Astrocyte of the cerebellum (primary cell): ENCODE results near the gene ABL1.

Source experiments
- DNase-seq: peaks from one replicate; pipeline ENCODE4 v3.0.0-alpha.2; 2011; ENCODE audit warnings: low read depth
- H3K4me3 ChIP-seq: 2 replicates; pipeline ENCODE4 v1.5.1; 2011; ENCODE audit warnings: mild to moderate bottlenecking, low read depth, low read length, moderate library complexity
- in situ Hi-C: cut with HindIII; loops from 2 replicates; pipeline ENCODE4 v1.10.0; 2017; ENCODE audit warnings: low sequenced_read_pairs
- TF ChIP-seq, protein P1 (sequence below): IDR thresholded peaks from 2 replicates; pipeline ENCODE4 v1.5.1; 2012; ENCODE audit warnings: low read length, low read depth, moderate library complexity, mild to moderate bottlenecking; ENCODE audit errors: missing control alignments

Gene ABL1

DNA sequence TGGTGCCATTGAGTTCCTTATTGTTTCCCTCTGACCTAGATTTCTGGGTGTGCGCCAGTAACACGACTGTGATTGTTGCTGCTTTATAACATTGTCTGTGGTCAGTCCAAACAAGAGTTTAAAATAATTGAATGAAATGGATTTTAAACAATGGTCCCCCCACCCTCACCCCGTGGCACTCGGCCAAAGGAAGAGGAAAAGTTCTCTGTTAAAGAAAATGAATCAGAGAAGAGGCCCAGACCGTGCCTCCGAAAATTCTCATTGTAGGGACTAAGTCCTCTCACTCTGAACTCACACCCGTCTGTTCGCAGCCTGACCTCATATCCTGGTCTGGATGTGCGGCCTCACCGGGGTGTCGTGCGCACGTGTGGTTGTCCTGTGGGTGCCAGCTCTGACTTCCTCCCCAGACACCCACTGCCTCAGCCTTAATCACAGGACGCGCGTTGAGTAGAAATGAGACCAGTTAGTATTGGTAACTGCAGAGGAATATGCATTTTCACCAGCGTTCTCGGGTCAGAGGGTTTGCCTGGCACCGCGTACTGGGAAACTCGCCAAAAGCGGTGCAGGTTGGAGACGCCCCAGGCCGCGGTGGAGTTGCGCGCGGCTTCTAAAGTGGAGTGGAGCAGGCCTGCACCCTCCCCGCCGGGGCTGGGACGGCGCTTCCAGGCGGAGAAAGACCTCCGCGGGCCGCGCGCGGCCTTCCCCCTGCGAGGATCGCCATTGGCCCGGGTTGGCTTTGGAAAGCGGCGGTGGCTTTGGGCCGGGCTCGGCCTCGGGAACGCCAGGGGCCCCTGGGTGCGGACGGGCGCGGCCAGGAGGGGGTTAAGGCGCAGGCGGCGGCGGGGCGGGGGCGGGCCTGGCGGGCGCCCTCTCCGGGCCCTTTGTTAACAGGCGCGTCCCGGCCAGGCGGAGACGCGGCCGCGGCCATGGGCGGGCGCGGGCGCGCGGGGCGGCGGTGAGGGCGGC lies at the start of gene ABL1:
Gene ABL1 (plus strand): TSS at position 884 of the 966 bp plus-strand sequence. CDS start 193 bp downstream, outside the sequence.
- peak; percentile 65 for DNase-seq
- H3K4me3 ChIP-seq = peak within 1 kb of the TSS; percentile 83
- TF ChIP-seq, protein P1, sequence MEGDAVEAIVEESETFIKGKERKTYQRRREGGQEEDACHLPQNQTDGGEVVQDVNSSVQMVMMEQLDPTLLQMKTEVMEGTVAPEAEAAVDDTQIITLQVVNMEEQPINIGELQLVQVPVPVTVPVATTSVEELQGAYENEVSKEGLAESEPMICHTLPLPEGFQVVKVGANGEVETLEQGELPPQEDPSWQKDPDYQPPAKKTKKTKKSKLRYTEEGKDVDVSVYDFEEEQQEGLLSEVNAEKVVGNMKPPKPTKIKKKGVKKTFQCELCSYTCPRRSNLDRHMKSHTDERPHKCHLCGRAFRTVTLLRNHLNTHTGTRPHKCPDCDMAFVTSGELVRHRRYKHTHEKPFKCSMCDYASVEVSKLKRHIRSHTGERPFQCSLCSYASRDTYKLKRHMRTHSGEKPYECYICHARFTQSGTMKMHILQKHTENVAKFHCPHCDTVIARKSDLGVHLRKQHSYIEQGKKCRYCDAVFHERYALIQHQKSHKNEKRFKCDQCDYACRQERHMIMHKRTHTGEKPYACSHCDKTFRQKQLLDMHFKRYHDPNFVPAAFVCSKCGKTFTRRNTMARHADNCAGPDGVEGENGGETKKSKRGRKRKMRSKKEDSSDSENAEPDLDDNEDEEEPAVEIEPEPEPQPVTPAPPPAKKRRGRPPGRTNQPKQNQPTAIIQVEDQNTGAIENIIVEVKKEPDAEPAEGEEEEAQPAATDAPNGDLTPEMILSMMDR = no peak
- in situ Hi-C loops = no loop called here

DNA sequence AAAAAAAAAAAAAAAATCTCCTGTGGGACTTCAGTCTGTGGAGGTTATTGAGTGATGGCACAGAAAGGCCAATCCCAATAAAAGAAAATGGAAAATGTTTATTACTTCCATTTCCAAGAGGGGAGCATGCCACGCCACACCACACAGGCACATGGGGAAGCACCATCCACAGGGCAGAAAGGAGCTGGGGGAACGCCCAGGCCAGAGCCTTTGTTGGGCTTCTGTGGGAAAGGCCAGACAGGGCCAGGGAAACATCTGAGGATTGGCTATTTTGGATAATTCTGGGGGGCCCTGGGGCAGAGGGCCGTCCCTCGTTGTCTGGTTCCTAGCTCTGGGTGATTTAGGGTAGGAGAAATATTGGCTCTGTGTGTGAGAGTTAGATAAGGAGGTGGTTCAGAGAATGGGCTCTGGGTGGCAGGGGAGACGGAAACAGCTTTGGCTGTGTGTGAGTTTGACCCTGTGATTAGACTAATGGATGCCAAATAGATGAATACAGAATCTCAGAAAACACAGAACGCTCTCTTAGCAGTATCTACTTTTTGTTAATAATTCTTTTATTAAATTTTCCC lies 49.0 kb upstream of the ABL1 start:
- DNase-seq = no peak
- in situ Hi-C loops = no loop called here
- H3K4me3 ChIP-seq = no peak overlapping the region
- TF ChIP-seq, protein P1 = no peak

DNA sequence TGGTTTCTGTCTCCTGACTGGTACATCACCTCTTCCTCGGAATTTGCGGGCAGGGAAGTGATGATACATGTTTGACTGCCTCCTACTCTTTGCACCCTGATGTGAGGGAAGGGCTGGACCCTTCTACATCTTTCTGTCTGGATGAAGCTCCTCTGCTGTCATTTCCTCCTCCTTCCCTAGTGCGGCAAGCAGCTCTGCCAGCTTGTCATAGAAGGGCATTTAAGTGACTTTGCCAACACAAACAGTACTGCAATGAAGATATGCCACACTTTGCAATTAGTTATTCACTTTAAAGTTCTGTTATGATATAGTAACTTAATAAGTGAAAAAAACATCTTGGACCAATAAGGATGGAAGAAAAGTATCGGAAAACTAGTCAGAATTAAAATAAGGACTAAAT lies 48.5 kb upstream of the ABL1 start:
- TF ChIP-seq, protein P1 = no peak
- in situ Hi-C loops = no loop called here
- H3K4me3 ChIP-seq = no peak overlapping the region
- no peak for DNase-seq

DNA sequence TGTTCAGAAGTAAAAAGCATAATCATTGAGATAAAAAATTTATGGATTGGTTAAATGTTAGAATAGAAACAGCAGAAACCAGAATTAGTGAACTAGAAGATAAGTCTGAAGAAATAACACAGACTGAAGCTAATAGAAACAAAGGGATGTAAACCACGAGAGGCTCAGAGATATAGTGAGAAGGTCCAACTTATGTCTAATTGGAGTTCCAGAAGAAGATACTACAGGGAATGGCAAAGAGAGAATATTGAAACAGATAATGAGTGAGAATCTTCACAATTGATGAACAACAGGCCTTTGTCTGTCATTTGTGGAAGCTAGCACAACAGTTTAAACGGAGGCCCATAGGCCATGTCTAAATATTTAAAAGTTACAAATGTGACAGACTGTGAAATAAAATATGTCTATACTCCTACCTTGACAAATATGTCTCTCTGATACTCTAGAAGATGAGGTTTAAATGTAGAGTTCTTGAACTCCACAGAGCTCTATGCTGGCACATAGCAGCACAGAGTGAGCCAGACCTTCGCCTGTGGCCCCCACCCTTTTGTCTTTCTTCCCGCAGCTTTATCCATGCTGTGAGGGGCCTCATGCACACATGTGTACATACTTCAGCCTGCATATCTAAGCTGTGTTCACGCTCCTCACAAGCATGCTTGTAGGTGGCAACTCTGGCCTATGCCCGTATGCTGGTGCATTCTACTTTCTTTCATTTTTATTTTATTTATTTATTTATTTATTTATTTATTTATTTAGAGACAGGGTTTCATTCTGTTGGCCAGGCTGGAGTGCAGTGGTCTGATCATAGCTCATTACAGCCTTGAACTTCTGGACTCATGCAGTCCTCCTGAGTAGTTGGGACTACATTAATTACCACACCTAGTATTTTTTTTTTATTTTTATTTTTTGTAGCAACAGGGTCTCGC lies 45.0 kb upstream of the ABL1 start:
- TF ChIP-seq, protein P1 = no peak
- no peak overlapping the region for H3K4me3 ChIP-seq
- in situ Hi-C loops = loop anchor here (5.0 kb wide), 2 partner anchors 53 to 62 kb away; no protein-coding TSS in a partner anchor
- DNase-seq = no peak

DNA sequence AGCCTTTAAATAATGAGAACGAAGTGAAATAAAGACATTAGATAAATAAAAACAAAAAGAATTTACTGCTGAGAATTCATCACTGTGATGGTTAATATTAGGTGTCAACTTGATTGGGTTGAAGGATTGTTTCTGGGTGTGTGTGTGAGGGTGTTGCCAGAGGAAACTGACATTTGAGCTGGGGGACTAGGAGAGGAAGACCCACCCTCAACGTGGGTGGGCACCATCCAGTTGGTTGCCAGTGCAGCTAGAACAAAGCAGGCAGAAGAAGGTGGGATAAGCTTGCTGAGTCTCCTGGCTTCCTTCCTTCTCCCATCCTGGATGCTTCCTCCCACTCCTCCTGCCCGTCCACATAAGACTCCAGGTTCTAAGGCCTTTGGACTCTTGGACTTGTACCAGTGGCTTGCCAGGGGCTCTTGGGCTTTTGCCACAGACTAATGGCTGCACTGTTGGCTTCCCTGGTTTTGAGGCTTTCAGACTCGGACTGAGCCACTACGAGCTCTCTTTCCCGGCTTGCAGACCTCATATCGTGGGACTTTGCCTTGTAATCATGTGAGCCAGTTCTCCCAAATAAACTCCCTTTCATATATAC lies 43.7 kb upstream of the ABL1 start:
- TF ChIP-seq, protein P1 = no peak
- in situ Hi-C loops = loop anchor here (5.0 kb wide), 2 partner anchors 54 to 61 kb away; no protein-coding TSS in a partner anchor

More for the DNA sequence above, 43.7 kb upstream of the ABL1 start:
- no peak for DNase-seq
- no peak overlapping the region for H3K4me3 ChIP-seq
